ENCODE data around the gene NMT2.

The NMT2 gene

DNA sequence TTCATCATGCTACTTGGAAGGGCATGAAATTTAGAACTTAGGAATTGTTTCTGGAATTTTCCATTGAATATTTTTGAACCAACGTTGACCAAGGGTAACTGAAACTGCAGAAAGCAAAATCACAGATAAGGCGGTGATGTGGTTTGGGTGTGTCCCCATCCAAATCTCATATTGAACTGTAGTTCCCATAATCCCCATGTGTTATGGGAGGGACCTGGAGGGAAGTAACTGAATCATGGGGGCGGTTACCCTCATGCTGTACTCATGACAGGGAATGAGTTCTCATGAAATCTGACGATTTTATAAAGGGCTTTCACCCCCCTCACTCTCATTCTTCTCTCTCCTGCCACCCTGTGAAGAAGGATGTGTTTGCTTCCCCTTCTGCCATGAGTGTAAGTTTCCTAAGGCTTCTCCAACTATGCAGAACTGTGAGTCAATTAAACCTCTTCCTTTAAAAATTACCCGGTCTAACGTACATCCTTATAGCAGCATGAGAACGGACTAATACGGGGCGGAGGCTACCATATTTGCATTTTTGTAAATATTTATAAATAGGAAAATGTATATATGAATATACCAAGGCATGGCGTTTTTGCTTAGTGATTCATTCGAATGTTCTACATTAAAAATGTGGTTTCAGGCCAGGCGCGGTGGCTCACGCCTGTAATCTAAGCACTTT is 12.4 kb downstream of the NMT2 start:
- no peaks in the 10 kb centered on the region for H3F3A ChIP-seq (ENCODE audit: insufficient read depth, low read length)
- no peak overlapping the region for H3K4me3 ChIP-seq (ENCODE audit: low read length)
- TF ChIP-seq EZH2phosphoT487 (IDR thresholded peaks at IDR 0.05; ENCODE audit: low read length): no peak
- no peak for TF ChIP-seq EZH2 (optimal IDR thresholded peaks at IDR 0.05; ENCODE audit: low read depth, low read length)
- H3K36me3 ChIP-seq (replicated peaks; ENCODE audit: insufficient read depth, low read length): no peaks in the 10 kb centered on the region
- H3K27ac ChIP-seq (ENCODE audit: low read length): no peak overlapping the region
- H2AFZ ChIP-seq (ENCODE audit: low read length): no peak overlapping the region
- no peaks in the 10 kb centered on the region for H3K9me2 ChIP-seq (replicated peaks; ENCODE audit: insufficient read depth, low read length)
- H3K79me2 ChIP-seq (ENCODE audit: low read length): peaks cover 3% of the 10 kb centered on the region; the same call in 1 of the 2 replicates
- no peak overlapping the region for H3K4me2 ChIP-seq (ENCODE audit: low read depth, low read length)
- no peaks in the 10 kb centered on the region for H4K20me1 ChIP-seq (ENCODE audit: insufficient read depth, low read length)
- no peaks in the 10 kb centered on the region for H3K27me3 ChIP-seq (replicated peaks; ENCODE audit: insufficient read depth, low read length)
- H3K4me1 ChIP-seq (ENCODE audit: low read length): no peaks in the 10 kb centered on the region
- H3K9ac ChIP-seq (ENCODE audit: low read length): no peak overlapping the region
- DNase-seq: no peak
- H3K9me3 ChIP-seq (replicated peaks; ENCODE audit: insufficient read depth, low read length): no peaks in the 10 kb centered on the region

GRCh38 chr10:15152556-15152955 is 15.9 kb downstream of the NMT2 start:
- no peaks in the 10 kb centered on the region for H3K27me3 ChIP-seq (replicated peaks; ENCODE audit: insufficient read depth, low read length)
- H2AFZ ChIP-seq (ENCODE audit: low read length): no peak overlapping the region
- H3K4me2 ChIP-seq (ENCODE audit: low read depth, low read length): no peak overlapping the region
- no peaks in the 10 kb centered on the region for H3K9me2 ChIP-seq (replicated peaks; ENCODE audit: insufficient read depth, low read length)
- no peaks in the 10 kb centered on the region for H3K36me3 ChIP-seq (replicated peaks; ENCODE audit: insufficient read depth, low read length)
- H3F3A ChIP-seq (ENCODE audit: insufficient read depth, low read length): no peaks in the 10 kb centered on the region
- no peak overlapping the region for H3K4me3 ChIP-seq (ENCODE audit: low read length)
- H3K79me2 ChIP-seq (ENCODE audit: low read length): 0 out of 2 replicates have a peak, but pooled peaks cover 8% of the 10 kb centered on the region
- no peaks in the 10 kb centered on the region for H3K4me1 ChIP-seq (ENCODE audit: low read length)
- TF ChIP-seq EZH2 (optimal IDR thresholded peaks at IDR 0.05; ENCODE audit: low read depth, low read length) (no peak), EZH2phosphoT487 (IDR thresholded peaks at IDR 0.05; ENCODE audit: low read length) (no peak), CTCF (IDR thresholded peaks at IDR 0.05; ENCODE audit: low read length) (no peak)
- no peaks in the 10 kb centered on the region for H4K20me1 ChIP-seq (ENCODE audit: insufficient read depth, low read length)
- H3K9ac ChIP-seq (ENCODE audit: low read length): no peak overlapping the region
- DNase-seq: no peak
- H3K27ac ChIP-seq (ENCODE audit: low read length): no peak overlapping the region
- H3K9me3 ChIP-seq (replicated peaks; ENCODE audit: insufficient read depth, low read length): no peaks in the 10 kb centered on the region

GRCh38 chr10:15150563-15150962 is 17.9 kb downstream of the NMT2 start:
- no peaks in the 10 kb centered on the region for H3K36me3 ChIP-seq (replicated peaks; ENCODE audit: insufficient read depth, low read length)
- H4K20me1 ChIP-seq (ENCODE audit: insufficient read depth, low read length): no peaks in the 10 kb centered on the region
- H3K9me2 ChIP-seq (replicated peaks; ENCODE audit: insufficient read depth, low read length): no peaks in the 10 kb centered on the region
- no peaks in the 10 kb centered on the region for H3K4me1 ChIP-seq (ENCODE audit: low read length)
- H3K9me3 ChIP-seq (replicated peaks; ENCODE audit: insufficient read depth, low read length): no peaks in the 10 kb centered on the region
- H3K27ac ChIP-seq (ENCODE audit: low read length): no peak overlapping the region
- no peaks in the 10 kb centered on the region for H3K27me3 ChIP-seq (replicated peaks; ENCODE audit: insufficient read depth, low read length)
- no peak for DNase-seq
- H2AFZ ChIP-seq (ENCODE audit: low read length): no peak overlapping the region
- no peak overlapping the region for H3K9ac ChIP-seq (ENCODE audit: low read length)
- H3K4me3 ChIP-seq (ENCODE audit: low read length): no peak overlapping the region
- no peak overlapping the region for H3K4me2 ChIP-seq (ENCODE audit: low read depth, low read length)
- H3K79me2 ChIP-seq (ENCODE audit: low read length): 0 out of 2 replicates have a peak, but pooled peaks cover 8% of the 10 kb centered on the region
- no peaks in the 10 kb centered on the region for H3F3A ChIP-seq (ENCODE audit: insufficient read depth, low read length)
- TF ChIP-seq CTCF (IDR thresholded peaks at IDR 0.05; ENCODE audit: low read length): no peak
- no peak for TF ChIP-seq EZH2phosphoT487 (IDR thresholded peaks at IDR 0.05; ENCODE audit: low read length)
- no peak for TF ChIP-seq EZH2 (optimal IDR thresholded peaks at IDR 0.05; ENCODE audit: low read depth, low read length)

Measured in MM.1S (cell line).